Endothelial cell (in vitro differentiated cells): ENCODE data around the gene ZGPAT. TPM values are rescaled to one million over a fixed set of nuclear protein-coding genes. Genes with fewer than 3 reads are reported as not detected.
"Not testable (repeated sequence)": the region's sequence is repeated elsewhere in the genome, so short reads cannot be mapped to it uniquely, and the experiment has no call there.

Source experiments
- DNase-seq: peaks from one replicate; pipeline ENCODE4 v3.0.0; 2021; ENCODE audit warnings: low spot score
- H3K27ac Mint-ChIP-seq: one replicate; pipeline ENCODE4 v1.8.0; 2021; ENCODE audit warnings: mixed read lengths, inconsistent platforms; ENCODE audit not compliant: unreplicated experiment
- H3K27me3 Mint-ChIP-seq: one replicate; pipeline ENCODE4 v1.8.0; 2021; ENCODE audit warnings: mild to moderate bottlenecking, moderate library complexity, mixed read lengths, inconsistent platforms; ENCODE audit not compliant: unreplicated experiment
- H3K36me3 Mint-ChIP-seq: one replicate; pipeline ENCODE4 v1.8.0; 2021; ENCODE audit warnings: mild to moderate bottlenecking, low read depth, mixed read lengths, inconsistent platforms; ENCODE audit not compliant: unreplicated experiment
- H3K4me1 Mint-ChIP-seq: one replicate; pipeline ENCODE4 v1.8.0; 2021; ENCODE audit warnings: mild to moderate bottlenecking, mixed read lengths, inconsistent platforms; ENCODE audit not compliant: unreplicated experiment
- H3K4me3 Mint-ChIP-seq: one replicate; pipeline ENCODE4 v1.8.0; 2021; ENCODE audit warnings: mild to moderate bottlenecking, mixed read lengths, inconsistent platforms; ENCODE audit not compliant: unreplicated experiment
- H3K9me3 Mint-ChIP-seq: one replicate; pipeline ENCODE4 v1.8.0; 2021; ENCODE audit warnings: mixed read lengths, inconsistent platforms; ENCODE audit not compliant: unreplicated experiment
- total RNA-seq: library from RNA; stranded (reverse); fragmentation: NEBNext Ultra II Directional; extraction: Animal tissue kit (Norgen Biotek cat#: 25700); gene quantifications from one replicate; pipeline ENCODE4 v1.2.1, GENCODE V29; 2021; ENCODE audit not compliant: unreplicated experiment
- TF ChIP-seq, protein P1 (sequence below): fragments of 200-600 bp; sonication (generic); IDR thresholded peaks from one replicate; pipeline ENCODE4 v1.5.0; 2021; ENCODE audit warnings: antibody characterized with exemption; ENCODE audit not compliant: unreplicated experiment

ZGPAT gene
- total RNA-seq, 1 donor from 2014 or later = 34.9 TPM

DNA sequence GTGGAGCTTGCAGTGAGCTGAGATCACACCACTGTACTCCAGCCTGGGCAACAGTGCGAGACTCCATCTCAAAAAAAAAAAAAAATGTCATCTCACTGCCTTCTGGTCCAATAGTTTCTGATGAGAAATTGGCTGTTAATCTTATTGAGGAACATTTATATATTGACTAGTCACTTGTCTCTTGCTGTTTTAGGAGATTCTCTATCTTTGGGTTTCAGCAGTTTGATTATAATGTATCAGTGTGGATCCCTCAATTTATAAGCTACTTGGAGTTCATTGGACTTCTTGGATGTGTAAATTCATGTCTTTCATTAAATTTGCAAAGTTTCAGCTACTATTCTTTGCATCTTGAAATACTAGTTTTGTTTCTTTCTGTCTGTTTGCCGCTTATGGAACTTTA lies 11.2 kb downstream of the ZGPAT start:
- peaks cover 35% of the 10 kb centered on the region for H3K36me3 Mint-ChIP-seq
- TF ChIP-seq, protein P1, sequence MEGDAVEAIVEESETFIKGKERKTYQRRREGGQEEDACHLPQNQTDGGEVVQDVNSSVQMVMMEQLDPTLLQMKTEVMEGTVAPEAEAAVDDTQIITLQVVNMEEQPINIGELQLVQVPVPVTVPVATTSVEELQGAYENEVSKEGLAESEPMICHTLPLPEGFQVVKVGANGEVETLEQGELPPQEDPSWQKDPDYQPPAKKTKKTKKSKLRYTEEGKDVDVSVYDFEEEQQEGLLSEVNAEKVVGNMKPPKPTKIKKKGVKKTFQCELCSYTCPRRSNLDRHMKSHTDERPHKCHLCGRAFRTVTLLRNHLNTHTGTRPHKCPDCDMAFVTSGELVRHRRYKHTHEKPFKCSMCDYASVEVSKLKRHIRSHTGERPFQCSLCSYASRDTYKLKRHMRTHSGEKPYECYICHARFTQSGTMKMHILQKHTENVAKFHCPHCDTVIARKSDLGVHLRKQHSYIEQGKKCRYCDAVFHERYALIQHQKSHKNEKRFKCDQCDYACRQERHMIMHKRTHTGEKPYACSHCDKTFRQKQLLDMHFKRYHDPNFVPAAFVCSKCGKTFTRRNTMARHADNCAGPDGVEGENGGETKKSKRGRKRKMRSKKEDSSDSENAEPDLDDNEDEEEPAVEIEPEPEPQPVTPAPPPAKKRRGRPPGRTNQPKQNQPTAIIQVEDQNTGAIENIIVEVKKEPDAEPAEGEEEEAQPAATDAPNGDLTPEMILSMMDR = no peak

DNA sequence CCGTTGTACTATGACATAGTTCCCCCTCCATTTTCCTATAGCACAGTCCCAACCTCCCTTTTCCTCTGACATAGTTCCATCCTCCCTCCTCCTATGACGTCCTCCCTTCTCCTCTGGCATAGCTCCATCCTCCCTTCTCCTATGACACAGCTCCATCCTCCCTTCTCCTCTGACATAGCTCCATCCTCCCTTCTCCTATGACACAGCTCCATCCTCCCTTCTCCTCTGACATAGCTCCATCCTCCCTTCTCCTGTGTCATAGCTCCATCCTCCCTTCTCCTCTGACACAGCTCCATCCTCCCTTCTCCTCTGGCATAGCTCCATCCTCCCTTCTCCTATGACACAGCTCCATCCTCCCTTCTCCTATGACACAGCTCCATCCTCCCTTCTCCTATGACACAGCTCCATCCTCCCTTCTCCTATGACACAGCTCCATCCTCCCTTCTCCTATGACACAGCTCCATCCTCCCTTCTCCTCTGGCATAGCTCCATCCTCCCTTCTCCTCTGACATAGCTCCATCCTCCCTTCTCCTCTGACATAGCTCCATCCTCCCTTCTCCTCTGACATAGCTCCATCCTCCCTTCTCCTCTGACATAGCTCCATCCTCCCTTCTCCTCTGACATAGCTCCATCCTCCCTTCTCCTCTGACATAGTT lies 15.3 kb downstream of the ZGPAT start:
- H3K27me3 Mint-ChIP-seq, H3K4me1 Mint-ChIP-seq, H3K9me3 Mint-ChIP-seq, H3K27ac Mint-ChIP-seq, H3K4me3 Mint-ChIP-seq, DNase-seq: not testable (repeated sequence)
- H3K36me3 Mint-ChIP-seq = peaks cover 43% of the 10 kb centered on the region

More for the DNA sequence above, 11.2 kb downstream of the ZGPAT start:
- no peak for DNase-seq
- Mint-ChIP-seq H3K4me3 (no peak overlapping the region), H3K27ac (no peak overlapping the region), H3K4me1 (no peaks in the 10 kb centered on the region), H3K9me3 (no peaks in the 10 kb centered on the region), H3K27me3 (peaks cover 2% of the 10 kb centered on the region)

DNA sequence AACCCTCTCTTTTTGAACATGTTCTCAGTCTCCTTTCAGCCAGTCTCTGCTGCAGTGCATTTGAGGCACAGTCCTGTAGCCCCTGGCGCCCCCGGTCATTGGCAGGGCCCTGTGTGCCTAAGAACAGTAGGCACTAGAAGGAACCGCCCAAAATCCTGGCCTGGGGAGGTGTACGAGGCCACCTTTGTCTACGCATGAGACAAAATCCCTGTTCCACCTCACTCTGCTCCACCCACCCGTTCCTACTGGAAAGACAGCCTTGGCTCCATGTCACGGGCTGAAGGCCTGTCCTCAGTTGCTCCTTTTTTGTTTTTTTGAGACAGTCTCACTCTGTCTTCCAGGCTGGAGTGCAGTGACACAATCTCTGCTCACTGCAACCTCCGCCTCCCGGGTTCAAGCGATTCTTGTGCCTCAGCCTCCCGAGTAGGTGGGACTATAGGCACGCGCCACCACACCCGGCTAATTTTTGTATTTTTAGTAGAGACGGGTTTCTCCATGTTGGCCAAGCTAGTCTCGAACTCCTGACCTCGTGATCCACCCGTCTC lies 22.4 kb downstream of the ZGPAT start:
- H3K27me3 Mint-ChIP-seq, DNase-seq, H3K4me1 Mint-ChIP-seq, H3K27ac Mint-ChIP-seq, H3K9me3 Mint-ChIP-seq: not testable (repeated sequence)
- peak overlapping the region; percentile 18 for H3K4me3 Mint-ChIP-seq
- H3K36me3 Mint-ChIP-seq = peaks cover 29% of the 10 kb centered on the region

DNA sequence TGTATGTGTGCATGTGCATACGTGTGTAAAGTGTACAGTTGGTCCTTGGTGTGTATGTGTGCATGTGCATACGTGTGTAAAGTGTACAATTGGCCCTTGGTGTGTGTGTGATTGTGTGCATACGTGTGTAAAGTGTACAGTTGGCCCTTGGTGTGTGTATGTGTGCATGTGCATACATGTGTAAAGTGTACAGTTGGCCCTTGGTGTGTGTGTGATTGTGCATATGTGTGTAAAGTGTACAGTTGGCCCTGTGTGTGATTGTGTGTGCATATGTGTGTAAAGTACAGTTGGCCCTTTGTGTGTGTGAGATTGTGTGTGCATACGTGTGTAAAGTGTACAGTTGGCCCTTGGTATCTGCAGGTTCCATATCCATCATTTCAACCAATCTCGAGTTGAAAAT lies 23.6 kb downstream of the ZGPAT start:
- DNase-seq = no peak
- Mint-ChIP-seq H3K27ac (no peak overlapping the region), H3K36me3 (peaks cover 28% of the 10 kb centered on the region), H3K4me1 (no peaks in the 10 kb centered on the region), H3K27me3 (peaks cover 13% of the 10 kb centered on the region), H3K9me3 (no peaks in the 10 kb centered on the region), H3K4me3 (no peak overlapping the region)
- TF ChIP-seq, protein P1 = no peak

DNA sequence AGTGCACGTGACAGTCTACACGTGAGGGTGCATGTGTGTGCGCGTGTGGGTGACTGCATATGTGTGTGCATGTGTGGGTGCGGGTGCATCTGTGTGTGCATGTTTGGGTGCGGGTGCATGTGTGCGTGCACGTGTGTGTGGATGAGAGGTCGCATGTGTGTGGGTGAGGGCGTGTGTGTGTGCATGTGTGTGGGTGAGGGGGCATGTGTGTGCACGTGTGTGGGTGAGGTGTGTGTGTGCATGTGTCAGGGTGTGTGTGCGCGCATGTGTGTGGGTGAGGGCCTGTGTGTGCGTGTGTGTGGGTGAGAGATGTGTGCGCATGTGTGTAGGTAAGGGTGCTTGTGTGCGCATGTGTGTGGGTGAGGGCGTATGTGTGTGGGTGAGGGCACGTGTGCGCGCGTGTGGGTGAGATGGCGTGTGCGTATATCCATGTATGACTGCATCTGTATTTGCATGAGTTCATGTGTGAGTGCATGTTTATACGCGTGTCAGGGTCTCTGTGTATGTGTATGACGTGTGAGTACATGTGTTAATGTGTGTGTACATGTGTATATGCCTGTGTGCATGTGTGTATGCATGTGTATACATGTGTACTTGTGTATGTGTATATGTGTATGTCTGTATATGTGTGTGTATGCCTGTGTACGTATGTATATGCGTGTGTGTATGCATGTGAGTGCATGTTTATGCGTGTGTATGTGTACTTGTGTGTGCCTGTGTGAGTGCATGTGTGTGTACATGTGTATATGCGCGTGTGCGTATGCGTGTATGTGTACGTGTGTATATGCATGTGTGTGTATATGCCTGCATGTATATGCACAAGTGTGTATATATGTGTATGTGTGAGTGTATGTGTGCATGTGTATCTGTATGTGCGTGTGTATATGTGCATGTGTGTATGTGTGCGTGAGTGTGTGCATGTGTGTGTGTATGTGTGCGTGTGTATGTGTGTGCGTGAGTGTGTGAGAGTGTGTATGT lies 24.6 kb downstream of the ZGPAT start:
- TF ChIP-seq, protein P1 = no peak
- Mint-ChIP-seq H3K4me3 (no peak overlapping the region), H3K4me1 (no peaks in the 10 kb centered on the region), H3K27ac (no peak overlapping the region), H3K36me3 (peaks cover 24% of the 10 kb centered on the region), H3K27me3 (peaks cover 16% of the 10 kb centered on the region), H3K9me3 (no peaks in the 10 kb centered on the region)
- no peak for DNase-seq
